Measurements from ENCODE around the gene EGR4. TPM values are rescaled to one million over a fixed set of nuclear protein-coding genes. Genes with fewer than 3 reads are reported as not detected.

The EGR4 gene
- polyA plus RNA-seq, 1 of the 3 experiments (the other 2 are of a cell fraction), result 0.02 TPM

GRCh38 chr2:73291461-73292315 lies 1.7 kb downstream of the EGR4 start:
- peak overlapping the region; percentile 57; the same call in 1 of the 2 replicates for H3K4me2 ChIP-seq
- WGBS (ENCODE audit: low lambda C conversion rate), result 14% methylated on average over 21 of the region's 82 CpGs
- H3K9me3 ChIP-seq, result no peaks in the 10 kb centered on the region
- peak; percentile 94 for DNase-seq
- peak overlapping the region in 1 of 2 experiments; percentile 17; a peak in 2 of 4 replicates for H3K4me3 ChIP-seq (ENCODE audit: low read depth in 2 of 2, low read length in 1 of 2)
- H2AFZ ChIP-seq (ENCODE audit: low read depth), result no peak overlapping the region
- no peaks in the 10 kb centered on the region for H3K36me3 ChIP-seq (replicated peaks in 1 of 2; ENCODE audit: control insufficient read depth in 1 of 2, insufficient read depth in 2 of 2, low read length in 1 of 2)
- ChIA-PET POLR2A (interaction anchor here (1.3 kb wide), 1 partner anchor 58 kb away, joined by 3 read pairs; the partner anchor contains the start of gene CCT7), CTCF (interaction anchor here (0.8 to 4.7 kb wide), 19 partner anchors 9 to 344 kb away, joined by 3 to 27 read pairs (median 4); partner anchors contain the start of genes CCT7, NOTO and PRADC1)
- no peaks in the 10 kb centered on the region for H3F3A ChIP-seq (replicated peaks; ENCODE audit: insufficient read depth)
- H3K79me2 ChIP-seq (ENCODE audit: insufficient read depth), result no peaks in the 10 kb centered on the region
- H3K9me2 ChIP-seq, result no peaks in the 10 kb centered on the region
- H3K9ac ChIP-seq, result no peak overlapping the region
- peaks cover 54% of the 10 kb centered on the region for H3K27me3 ChIP-seq (ENCODE audit: insufficient read depth)
- H3K27ac ChIP-seq (ENCODE audit: low read depth in 2 of 2, low read length in 1 of 2), result no peak overlapping the region
- peaks cover 0 to 8% of the 10 kb centered on the region in 2 experiments; a peak in 1 of 4 replicates for H3K4me1 ChIP-seq (ENCODE audit: control insufficient read depth in 1 of 2, insufficient read depth in 2 of 2, low read depth in 1 of 2, low read length in 1 of 2)
- peaks cover 5% of the 10 kb centered on the region; the same call in 1 of the 2 replicates for H4K20me1 ChIP-seq (ENCODE audit: insufficient read depth)
- 0 out of 2 replicates have a peak, but pooled peaks have one; percentile 6 for TF ChIP-seq CTCF (IDR thresholded peaks at IDR 0.05)
- TF ChIP-seq RAD21 (IDR thresholded peaks at IDR 0.05; ENCODE audit: low read length), result peak; percentile 27; the same call in 1 of the 2 replicates
- no peak for TF ChIP-seq MXI1 (IDR thresholded peaks at IDR 0.05; ENCODE audit: low read depth, low read length)

- POLR2A ChIA-PET, result no interaction called here
Observed at GRCh38 chr2:73291093-73291460, 2.3 kb downstream of the EGR4 start.

More at GRCh38 chr2:73291093-73291460, 2.3 kb downstream of the EGR4 start:
- H3K79me2 ChIP-seq (ENCODE audit: insufficient read depth), result no peaks in the 10 kb centered on the region
- WGBS (ENCODE audit: low lambda C conversion rate), result 21% methylated on average over 16 of the region's 34 CpGs
- H2AFZ ChIP-seq (ENCODE audit: low read depth), result no peak overlapping the region
- H3K27me3 ChIP-seq (ENCODE audit: insufficient read depth), result peaks cover 52% of the 10 kb centered on the region
- H3K27ac ChIP-seq (ENCODE audit: low read depth in 2 of 2, low read length in 1 of 2), result no peak overlapping the region
- no peaks in the 10 kb centered on the region for H3K36me3 ChIP-seq (replicated peaks in 1 of 2; ENCODE audit: control insufficient read depth in 1 of 2, insufficient read depth in 2 of 2, low read length in 1 of 2)
- no peak overlapping the region; a peak in 2 of 4 replicates for H3K4me3 ChIP-seq (ENCODE audit: low read depth in 2 of 2, low read length in 1 of 2)
- CTCF ChIA-PET, result interaction anchor here (0.5 to 4.7 kb wide), 21 partner anchors 9 to 163 kb away, joined by 3 to 27 read pairs (median 6); partner anchors contain the start of genes ALMS1, CCT7, NOTO and PRADC1
- H3K9me2 ChIP-seq, result no peaks in the 10 kb centered on the region
- no peaks in the 10 kb centered on the region for H3K9me3 ChIP-seq
- H4K20me1 ChIP-seq (ENCODE audit: insufficient read depth), result peaks cover 5% of the 10 kb centered on the region; the same call in 1 of the 2 replicates
- 0 out of 2 replicates have a peak, but pooled peaks have one; percentile 37 for TF ChIP-seq SIN3A (IDR thresholded peaks at IDR 0.05; ENCODE audit: borderline replicate concordance, low read depth, low read length)
- TF ChIP-seq MEF2A (IDR thresholded peaks at IDR 0.05; ENCODE audit: borderline replicate concordance, low read depth), result no peak
- TF ChIP-seq, protein P1, sequence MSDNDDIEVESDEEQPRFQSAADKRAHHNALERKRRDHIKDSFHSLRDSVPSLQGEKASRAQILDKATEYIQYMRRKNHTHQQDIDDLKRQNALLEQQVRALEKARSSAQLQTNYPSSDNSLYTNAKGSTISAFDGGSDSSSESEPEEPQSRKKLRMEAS (IDR thresholded peaks at IDR 0.05; ENCODE audit: low read depth), result peak; percentile 34; the same call in 1 of the 2 replicates
- peak; percentile 98 for TF ChIP-seq REST (IDR thresholded peaks at IDR 0.05; ENCODE audit: low read depth, low read length)
- H3K4me2 ChIP-seq, result peak overlapping the region; percentile 57; the same call in 1 of the 2 replicates
- H3K4me1 ChIP-seq (ENCODE audit: control insufficient read depth in 1 of 2, insufficient read depth in 2 of 2, low read depth in 1 of 2, low read length in 1 of 2), result peaks cover 0 to 8% of the 10 kb centered on the region in 2 experiments; a peak in 1 of 4 replicates
- H3F3A ChIP-seq (replicated peaks; ENCODE audit: insufficient read depth), result no peaks in the 10 kb centered on the region
- DNase-seq, result peak; percentile 33
- no peak overlapping the region for H3K9ac ChIP-seq
